Forelimb muscle (tissue), 1 donor: ENCODE measurements around the gene IQCB1. TPM values are rescaled to one million over a fixed set of nuclear protein-coding genes. Genes with fewer than 3 reads are reported as not detected.
A peak's percentile ranks its signal among the peaks of the same experiment; 100 is the strongest.
"Not testable (repeated sequence)": the region's sequence is repeated elsewhere in the genome, so short reads cannot be mapped to it uniquely, and the experiment has no call there.

Experiments used
- DNase-seq: peaks from one replicate; pipeline ENCODE4 v3.0.0-alpha.2; 2013; ENCODE audit warnings: low read depth
- polyA plus RNA-seq: library from polyadenylated mRNA; unstranded; fragments of 120-200 nt; gene quantifications from one replicate; pipeline ENCODE4 v1.2.1, GENCODE V29; 2013; ENCODE audit not compliant: insufficient read length

The IQCB1 gene
- polyA plus RNA-seq, 1 donor, result 18.2 TPM

DNA sequence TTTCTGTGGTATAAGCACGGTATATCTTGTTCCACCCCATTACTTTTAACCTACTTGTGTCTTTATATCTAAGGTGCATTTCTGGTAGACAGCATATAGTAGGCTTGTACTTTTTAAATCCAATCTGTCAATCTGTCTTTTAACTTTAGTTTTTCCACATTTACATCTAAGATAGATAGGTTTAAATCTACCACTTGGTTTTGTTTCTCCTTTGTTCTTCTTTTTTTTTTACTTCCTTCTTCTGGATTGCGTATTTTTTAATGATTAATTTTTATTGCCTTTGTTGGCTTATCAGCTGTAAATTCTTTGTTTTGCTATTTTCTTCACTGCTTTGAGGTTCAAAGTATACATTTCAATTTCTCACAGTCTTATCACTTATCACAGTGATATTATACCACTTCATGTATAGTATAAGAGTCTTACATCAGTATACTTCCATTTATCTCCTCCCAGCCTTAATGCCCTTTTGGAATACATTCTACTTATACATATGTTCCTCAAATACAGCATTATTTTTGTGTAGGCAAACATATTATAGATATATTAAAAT is 31.0 kb downstream of the IQCB1 start:
- DNase-seq, result no peak

DNA sequence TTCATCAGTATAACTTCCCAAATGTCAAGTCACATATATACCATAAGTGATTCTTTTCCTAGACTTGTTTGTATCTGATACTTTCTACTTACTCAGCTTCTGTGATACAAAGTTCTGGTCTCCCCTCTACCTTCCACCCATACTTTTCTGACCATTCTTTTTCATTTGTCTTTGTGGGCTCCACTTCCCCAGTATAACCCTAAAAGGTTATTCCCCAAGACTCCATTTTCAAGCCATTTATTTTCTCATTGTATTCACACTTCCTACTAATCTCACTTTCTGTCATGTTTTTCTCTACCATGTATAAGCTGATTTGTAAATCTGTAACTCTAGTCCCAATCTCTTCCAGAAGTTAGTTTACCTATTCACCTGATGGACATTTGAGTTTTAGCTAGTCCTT is 34.0 kb downstream of the IQCB1 start:
- no peak for DNase-seq

DNA sequence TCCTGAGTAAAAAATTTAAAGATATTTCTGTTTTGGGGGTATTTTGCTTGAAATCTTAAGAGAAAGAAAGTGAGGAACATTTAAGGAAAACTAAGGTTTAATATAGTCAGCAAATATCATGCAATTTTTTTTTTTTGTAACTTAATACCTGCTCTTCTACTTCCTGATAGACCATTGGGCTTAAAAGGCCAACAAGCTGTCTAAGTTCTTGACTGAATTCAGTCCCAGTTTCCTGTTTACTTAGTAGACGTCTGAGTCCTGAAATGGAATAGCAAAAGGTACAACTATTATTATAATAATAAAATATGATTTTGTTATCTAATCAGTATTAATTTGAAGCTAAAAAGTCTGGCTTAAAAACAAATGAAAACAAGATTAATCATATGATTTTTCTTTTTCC is 37.9 kb downstream of the IQCB1 start:
- no peak for DNase-seq

DNA sequence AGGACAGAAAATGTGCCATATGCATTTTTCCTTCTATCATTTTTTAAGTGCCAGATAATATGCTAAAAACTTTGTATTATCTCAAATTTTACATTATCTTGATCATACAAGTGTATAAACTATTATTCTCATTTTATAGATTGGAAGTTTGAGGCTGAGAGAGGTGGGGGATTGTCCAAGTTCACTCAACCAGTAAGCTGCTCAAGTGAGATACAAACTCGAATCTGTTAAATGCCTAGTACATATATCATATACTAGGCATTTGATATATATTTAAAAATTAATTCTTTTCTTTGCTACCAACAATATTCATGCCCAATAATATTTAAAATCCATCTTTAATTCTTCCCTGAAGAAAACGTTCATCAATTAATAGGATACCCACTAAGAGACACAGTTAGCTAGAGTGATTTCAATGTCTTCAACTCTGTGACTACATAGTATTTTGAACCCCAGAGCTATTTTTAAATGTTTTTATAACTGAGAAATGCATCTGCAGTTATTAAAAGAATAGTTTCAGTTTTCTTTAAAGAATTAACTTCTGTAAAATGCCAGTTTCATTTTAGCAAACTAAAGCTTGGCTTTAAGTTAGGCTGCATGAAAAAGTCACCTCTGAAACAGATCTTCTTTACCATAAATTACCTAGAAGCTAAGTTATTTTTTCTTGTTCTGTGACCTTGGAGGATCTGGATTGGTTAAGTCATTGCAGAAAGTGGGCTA is 40.4 kb downstream of the IQCB1 start:
- DNase-seq, result no peak

DNA sequence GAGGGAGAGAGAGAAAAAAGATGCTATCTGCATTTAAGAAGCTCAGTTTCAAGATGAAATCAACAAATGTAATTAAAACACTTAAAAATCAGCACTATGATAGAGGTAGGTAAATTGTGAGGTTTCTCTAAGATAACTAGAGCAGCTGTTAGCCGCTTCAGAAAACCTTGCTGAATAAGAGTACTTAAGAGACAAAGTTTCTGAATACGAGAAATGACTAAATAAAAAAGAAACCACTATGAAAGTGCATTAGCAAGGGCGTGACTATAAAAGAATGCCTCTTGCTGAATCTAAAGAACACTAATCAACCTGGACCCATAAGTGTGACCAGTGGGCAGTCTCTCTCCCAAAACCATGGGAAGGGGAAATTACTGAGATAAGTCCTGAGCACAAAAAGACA is 41.8 kb downstream of the IQCB1 start:
- no peak for DNase-seq

DNA sequence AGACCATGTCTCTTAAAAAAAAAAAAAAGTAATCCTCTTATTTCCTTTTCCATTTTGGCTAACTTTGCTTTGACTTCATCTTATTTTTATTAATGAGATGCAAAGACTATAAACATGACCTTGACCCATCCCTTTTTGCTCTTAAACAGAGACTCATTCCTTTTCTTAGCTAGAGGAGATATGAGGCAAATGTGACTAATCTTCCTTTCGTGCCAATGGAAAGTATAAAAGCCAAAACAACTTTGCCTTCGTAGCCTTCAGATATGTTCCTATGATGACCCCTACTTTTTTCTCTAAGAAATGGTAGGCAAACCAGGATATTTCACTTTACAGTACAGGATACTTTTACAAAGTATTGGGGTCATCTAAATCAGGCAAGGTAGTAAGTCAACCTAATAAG is 48.4 kb downstream of the IQCB1 start:
- no peak for DNase-seq

DNA sequence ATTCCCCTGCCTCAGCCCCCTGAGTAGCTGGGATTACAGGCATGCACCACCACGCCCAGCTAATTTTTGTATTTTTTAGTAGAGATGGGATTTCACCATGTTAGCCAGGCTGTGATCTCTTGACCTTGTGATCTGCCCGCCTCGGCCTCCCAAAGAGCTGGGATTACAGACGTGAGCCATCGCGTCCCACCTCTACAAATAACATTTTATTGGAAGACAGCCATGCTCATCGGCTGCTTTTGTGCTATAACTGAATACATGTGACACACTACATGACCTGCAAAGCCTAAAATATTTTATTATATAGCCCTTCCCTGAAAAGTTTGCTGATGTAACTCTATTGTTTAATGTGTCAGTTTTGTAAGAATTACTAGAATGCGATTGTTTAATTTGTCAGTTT is 52.1 kb downstream of the IQCB1 start:
- DNase-seq, result not testable (repeated sequence)

DNA sequence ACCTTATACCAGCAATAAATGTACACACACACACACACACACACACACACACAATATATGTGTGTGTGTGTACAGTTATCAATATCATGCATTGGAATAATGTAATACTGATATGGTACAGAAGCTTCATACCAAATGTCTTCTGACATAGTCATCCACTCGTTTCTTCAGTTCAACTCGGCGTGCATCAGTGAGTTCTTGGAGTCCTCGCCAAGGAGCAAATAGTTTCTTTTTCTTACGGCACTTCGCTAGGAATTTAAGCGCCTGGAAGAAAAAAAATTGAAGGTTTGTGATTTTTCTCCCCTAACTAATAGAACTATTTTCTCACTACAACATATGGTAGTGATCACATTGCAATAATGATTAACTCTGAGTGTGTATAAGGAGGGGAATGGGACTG is 53.2 kb downstream of the IQCB1 start:
- DNase-seq, result no peak

DNA sequence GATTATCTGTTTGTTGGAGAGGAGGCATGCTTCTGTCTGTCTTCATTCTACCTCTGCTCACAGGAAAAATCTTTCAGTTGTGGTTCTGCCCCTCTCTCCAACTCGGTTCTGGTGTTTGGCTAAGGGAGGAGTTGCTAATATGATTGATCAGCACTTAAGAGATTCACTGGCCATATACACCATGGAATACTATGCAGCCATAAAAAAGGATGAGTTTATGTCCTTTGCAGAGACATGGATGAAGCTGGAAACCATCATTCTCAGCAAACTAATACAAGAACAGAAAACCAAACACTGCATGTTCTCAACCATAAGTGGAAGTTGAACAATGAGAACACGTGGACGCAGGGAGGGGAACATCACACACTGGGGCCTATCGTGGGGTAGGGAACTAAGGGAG is 59.8 kb downstream of the IQCB1 start:
- not testable (repeated sequence) for DNase-seq

DNA sequence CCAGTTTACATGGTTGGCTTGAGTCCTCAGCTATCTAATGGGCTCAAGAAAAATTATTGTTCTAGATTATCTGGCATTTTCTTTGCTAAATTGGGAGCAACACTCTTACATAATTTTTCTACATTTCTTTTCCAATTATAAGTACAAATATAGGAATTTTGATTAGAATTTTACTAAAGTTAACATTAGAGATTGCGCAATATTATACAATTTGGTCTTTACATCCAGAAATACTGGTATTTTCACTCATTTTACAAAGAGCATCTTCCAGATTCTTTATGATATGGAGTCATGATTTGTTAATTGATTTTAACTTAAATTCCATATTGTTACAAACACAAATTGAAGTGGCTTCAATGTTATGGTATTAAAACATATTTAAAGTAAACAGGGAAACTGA is 65.6 kb downstream of the IQCB1 start:
- DNase-seq, result no peak

DNA sequence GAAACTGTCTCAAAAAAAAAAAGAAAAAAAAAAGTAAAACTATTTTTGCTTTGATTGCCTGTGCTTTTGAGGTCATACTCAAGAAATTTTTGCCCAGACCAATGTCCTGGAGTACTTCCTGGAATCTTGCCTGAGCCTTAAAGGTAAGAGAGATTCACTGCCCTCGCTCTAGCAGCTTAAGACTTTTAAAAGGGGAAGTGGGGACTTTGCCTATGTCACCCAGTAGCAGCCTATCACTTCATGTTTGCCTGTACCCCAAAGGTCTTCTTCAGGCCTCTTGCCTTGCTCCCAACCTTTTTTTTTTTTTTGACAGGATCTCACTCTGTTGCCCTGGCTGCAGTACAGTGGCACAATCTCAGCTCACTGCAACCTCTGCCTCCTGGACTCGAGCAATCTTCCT is 66.4 kb downstream of the IQCB1 start:
- no peak for DNase-seq

DNA sequence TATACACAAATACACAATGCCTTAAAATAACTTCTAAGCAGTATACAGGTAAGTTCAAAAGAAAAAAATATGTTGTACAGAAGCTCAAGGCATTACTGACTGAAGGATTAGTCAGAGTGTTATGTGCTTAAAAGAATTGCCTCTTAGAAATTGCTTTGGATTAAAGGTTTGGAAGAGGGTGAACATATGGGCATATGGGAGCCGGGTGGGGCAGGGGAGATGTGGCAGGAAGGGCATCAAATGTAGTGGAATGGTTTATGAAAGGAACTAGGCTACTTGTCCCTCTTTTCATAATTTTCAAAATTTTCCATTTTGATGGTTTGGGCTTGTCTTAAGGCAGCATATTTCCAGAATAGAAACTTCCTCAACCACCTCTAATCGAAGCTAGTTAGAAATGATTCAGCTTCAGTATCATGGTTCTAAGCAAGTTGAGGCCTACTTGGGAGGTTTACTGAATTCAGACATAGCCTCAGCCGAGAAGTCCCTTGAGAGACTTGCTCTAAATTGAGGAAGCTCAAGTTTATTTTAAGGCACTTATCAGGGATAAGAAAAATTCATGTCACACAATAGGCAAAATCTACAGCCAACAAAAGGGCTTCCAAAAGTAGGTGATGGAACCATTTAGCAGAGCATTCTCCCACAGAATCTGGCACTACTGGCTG is 75.2 kb downstream of the IQCB1 start:
- no peak for DNase-seq

DNA sequence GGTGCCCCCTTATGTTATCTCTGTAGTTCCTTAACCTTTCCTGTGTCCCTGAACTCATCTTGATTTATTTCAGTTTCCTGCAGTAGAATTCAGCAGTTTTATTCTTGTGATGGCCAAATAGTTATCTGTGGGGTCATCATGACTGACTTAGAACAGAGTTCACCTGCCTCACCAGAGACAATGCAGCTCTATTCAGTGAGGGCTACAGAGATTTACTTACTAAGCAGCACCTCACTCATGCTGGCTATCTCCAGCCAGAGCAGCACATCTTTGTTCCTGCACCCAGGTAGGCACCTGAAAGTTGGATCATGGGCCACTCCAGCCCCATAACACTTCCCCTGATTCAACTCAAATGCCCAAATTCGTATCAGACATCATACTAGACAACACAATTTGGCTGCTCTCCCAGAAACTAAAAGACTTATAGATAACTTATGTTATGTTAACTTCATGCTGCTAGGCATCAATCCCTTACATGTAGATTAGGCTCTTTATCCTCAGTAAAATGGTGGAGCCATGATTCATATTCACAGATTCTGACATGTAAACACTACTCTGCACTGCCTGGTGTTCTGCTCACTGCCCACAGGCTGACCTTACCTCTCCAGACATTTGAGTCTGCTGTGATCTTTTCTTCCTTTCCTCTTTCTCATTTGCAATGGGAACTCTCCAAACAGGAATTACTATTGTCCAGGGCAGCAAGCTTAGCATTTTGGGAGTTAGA is 76.0 kb downstream of the IQCB1 start:
- DNase-seq, result no peak

DNA sequence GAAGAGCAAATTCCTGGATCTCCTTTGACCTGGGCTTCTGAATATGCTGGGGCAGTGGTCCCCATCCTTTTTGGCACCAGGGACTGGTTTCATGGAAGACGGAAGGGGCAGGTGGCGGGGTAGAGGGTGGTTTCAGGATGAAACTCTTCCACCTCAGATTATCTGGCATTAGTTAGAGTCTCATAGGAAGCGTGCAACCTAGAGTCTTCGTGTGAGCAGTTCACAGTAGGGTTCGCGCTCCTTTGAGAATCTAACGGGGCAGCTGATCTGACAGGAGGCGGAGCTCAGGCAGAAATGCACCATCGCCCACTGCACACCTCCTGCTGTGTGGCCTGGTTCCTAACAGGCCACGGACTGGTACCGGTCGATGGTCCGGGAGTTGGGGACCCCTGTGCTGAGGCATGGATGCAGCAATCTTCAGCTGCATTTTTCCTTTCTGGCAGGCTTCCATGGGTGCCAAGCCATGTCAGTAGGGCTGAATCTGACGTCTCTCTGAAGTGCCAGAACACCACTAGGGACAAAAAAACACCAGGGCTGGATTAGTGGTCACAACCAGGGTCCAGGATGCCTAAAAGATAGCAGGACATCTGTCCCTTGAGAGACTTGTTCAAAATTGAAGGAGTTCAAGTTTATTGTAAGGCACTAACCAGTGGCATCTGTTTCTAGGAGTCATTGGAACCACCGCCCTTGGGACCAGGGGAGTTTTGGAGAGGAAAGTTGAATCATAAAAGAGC is 76.9 kb downstream of the IQCB1 start:
- no peak for DNase-seq

DNA sequence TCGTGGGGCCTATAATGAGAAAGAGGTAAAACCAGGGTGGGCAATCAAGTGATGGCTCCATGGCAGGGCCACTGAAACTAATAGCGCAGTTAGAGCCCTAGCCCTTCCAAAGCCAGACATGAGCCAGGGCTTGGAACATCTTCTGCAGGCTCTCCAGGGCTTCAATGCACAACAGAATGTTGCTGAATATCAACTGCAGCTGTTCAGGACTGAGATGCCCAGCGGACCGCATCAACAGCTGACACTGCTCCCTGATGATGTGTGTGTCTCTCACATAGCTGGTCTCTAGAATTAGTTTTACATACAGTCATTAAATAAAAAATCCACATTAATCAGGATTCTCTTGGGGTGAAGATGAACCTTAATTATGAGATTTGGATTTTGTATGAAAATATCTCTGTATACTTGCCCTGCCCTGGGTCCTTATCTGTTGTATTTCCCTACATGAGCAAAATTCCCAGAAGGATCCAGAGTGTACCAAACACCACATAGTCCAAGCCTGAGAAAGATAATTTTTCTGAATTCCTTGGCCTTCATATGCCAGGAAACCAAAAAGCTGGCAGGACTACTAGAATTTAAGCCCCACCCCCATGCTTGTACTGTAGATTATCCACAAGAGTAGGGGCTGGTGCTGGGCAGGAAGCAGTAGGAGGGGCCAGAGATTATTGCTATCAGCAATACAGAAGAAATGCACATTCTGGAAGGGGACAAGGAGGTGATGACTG is 77.6 kb downstream of the IQCB1 start:
- DNase-seq, result no peak

DNA sequence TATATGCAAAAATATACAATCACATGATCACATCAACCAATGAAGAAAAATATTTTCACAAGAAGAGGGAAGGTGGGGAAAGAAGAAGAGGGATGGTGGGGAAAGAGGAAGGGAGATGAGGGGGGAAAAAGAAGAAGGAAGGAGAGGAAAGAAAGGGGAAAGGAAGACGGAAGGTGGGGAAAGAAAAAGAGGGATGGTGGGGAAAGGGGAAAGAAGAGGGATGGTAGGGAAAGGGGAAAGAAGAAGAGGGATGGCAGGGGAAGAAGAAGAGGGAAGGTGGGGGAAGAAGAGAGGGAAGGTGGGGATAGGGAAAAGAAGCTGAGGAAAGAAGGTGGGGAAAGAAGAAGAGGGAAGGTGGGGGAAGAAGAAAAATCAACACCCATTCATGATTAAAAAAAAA is 82.1 kb downstream of the IQCB1 start:
- DNase-seq, result no peak

DNA sequence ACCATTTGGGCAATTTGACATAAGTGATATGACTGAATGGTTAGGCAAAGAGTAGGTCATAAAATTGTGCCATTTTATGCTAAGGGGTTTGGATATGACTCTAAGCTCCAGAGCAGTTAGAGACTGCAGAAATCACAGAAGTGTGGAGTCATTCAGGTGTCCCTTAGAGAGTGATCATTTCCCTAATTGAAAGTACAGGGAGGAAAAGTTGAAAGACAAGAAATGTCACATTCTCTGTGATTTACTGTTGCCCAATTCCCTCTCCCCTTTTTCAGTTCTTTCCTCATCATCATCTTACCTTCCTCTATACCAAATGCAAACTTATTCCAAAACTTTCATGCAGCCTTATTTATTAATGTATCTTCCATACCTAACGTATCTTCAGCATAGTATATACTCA is 82.6 kb downstream of the IQCB1 start:
- DNase-seq, result no peak

DNA sequence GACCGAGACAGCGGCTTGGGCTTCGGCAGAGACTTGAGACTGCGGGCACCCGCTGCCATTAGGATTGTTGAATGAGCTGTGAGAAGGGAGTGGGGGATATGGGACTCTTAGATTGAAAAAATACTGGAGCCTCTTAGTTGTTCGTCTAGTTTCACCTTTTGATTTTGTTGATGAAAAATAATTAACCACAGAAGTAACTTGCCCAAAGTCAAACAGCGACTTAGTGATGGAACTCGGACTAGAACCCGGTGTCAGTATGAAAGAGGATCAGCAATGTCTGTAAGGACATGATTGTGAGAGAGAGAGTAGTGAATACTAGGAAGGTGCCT is 84.8 kb downstream of the IQCB1 start:
- DNase-seq, result no peak

DNA sequence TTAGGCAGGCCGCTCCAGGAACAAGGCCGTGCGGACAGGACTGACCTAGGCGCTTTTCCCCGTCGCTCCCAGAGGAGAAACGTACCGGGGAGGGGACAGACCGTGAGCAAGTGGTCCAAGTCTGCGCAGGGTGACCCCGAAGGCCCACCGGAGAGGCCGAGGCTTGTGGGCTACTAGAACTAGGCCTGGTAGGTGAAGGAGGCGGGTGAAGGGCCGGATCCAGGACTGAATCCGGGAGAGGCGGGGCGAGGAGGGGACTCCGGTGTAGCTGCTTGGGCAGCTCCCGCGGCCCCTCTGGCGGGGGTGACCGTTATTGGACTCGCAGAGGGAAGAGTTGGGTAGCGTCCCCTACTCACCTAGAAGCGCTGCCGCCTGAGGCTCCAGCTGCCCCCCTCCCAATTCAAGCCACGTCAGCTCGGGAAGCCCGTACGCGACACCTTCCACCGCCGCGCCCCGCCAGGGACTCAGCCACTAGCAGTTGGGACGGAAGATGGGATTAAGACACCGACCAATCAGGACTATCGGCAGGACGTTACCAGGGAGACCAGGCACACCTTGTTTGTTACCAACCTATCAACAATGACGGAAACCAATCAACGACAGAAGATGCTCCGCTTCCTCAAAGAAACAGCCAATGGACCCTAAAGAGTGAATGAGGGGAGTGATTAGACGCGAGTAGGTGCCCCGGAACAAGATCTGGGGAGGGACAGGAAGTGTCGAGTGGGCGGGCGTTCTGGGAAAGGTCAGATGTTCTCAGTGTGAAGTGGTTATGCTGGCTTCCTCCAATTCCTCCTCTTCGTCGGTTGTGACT is 85.4 kb downstream of the IQCB1 start, which contains the start of gene GOLGB1:
TSS of gene GOLGB1 (minus strand) at position 466 of the 811 bp plus-strand sequence. CDS start 18,770 bp downstream, outside the sequence.
- DNase-seq, result peak; percentile 100

DNA sequence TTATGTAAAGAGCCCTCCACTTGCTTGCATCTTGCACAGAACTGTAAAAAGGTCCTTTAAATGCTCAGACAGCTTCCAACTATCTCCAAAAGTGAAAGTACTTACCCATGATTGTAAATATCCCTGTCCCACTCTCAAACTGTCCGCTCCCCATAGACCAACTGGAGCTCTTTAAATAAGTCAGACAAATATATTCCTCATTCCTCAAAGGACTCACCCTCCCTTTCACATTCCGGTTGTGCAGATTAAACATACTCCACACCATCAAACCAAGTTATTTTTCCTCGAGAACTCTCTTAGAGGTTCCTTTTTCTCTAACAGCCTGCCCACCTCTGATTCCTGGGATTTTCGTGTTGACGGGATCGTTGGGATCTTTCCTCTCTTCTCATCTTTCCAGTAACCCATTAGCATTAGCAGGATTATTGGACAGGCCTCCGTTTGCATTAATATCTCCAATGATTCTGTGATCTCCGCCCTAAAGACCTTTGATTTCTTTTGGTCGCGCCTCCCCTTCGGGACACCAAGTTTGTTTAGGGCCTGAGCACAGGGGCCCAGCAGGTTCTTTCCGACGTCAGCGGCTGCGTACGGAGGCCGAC is 86.1 kb downstream of the IQCB1 start:
- DNase-seq, result no peak
